IMR-90 (cell line): Measurements from ENCODE around the gene PRLR. TPM values are rescaled to one million over a fixed set of nuclear protein-coding genes. Genes with fewer than 3 reads are reported as not detected.

Experiments used
- ATAC-seq: fragments of 200-7000 bp; cut with Tn5 transposase; 2 replicates; pipeline ENCODE4 v1.9.1; 2020; ENCODE audit warnings: low read depth, mild to moderate bottlenecking, moderate library complexity
- BruUV-seq: library from RNA; stranded (reverse); fragments of 400-500 nt; replicated peaks from 2 replicates; lab custom pipeline; 2021; lab: Mats Ljungman, UMichigan
- CTCF ChIA-PET: fragments of 300-600 bp; formaldehyde crosslinking; extraction: SDS; loops from one replicate; lab custom pipeline; 2021; ENCODE audit warnings: antibody characterized with exemption; lab: Yijun Ruan, JAX
- POLR2A ChIA-PET: fragments of 300-600 bp; sonication (Branson Sonifier 250); formaldehyde crosslinking; loops from one replicate; lab custom pipeline; 2022; ENCODE audit warnings: antibody characterized with exemption; ENCODE audit not compliant: unreplicated experiment; lab: Charles Lee
- DNase-seq: peaks from one replicate; pipeline ENCODE4 v3.0.0; 2013
- H2AFZ ChIP-seq: replicated peaks from 2 replicates; pipeline ENCODE3; 2013; ENCODE audit warnings: low read length, mild to moderate bottlenecking; ENCODE audit not compliant: poor library complexity
- H2AK5ac ChIP-seq: 2 replicates; pipeline ENCODE4 v1.6.1; 2013; ENCODE audit warnings: low read depth, low read length, inconsistent platforms
- H2AK9ac ChIP-seq: replicated peaks from 2 replicates; pipeline ENCODE3; 2013; ENCODE audit warnings: mild to moderate bottlenecking, low read depth, low read length, moderate library complexity; ENCODE audit not compliant: poor library complexity
- H2BK120ac ChIP-seq: 2 replicates; pipeline ENCODE4 v1.6.1; 2013; ENCODE audit warnings: low read depth, low read length, inconsistent platforms
- H2BK15ac ChIP-seq: 3 replicates; pipeline ENCODE4 v1.6.1; 2013; ENCODE audit warnings: low read depth, low read length, inconsistent platforms
- H2BK20ac ChIP-seq: 2 replicates; pipeline ENCODE4 v1.6.1; 2013; ENCODE audit warnings: low read depth, mild to moderate bottlenecking, inconsistent platforms, low read length, moderate library complexity
- H2BK5ac ChIP-seq: 2 replicates; pipeline ENCODE4 v1.6.1; 2013; ENCODE audit warnings: mild to moderate bottlenecking, low read depth, low read length, inconsistent platforms; ENCODE audit not compliant: poor library complexity, severe bottlenecking
- H3K14ac ChIP-seq: replicated peaks from 2 replicates; pipeline ENCODE4 v1.6.1; 2013; ENCODE audit warnings: low read depth, low read length, inconsistent platforms
- H3K18ac ChIP-seq: 2 replicates; pipeline ENCODE4 v1.6.1; 2013; ENCODE audit warnings: low read depth, low read length, control low read depth
- H3K23ac ChIP-seq: 2 replicates; pipeline ENCODE4 v1.6.1; 2013; ENCODE audit warnings: low read depth, low read length, inconsistent platforms
- H3K27ac ChIP-seq: 2 replicates; pipeline ENCODE4 v1.5.1; 2013; ENCODE audit warnings: mild to moderate bottlenecking, control low read depth, low read length; ENCODE audit not compliant: insufficient read depth
- H3K27me3 ChIP-seq: 2 replicates; pipeline ENCODE4 v1.6.1; 2013; ENCODE audit warnings: low read length; ENCODE audit not compliant: control insufficient read depth, insufficient read depth
- H3K36me3 ChIP-seq: 2 replicates; pipeline ENCODE4 v1.6.1; 2013; ENCODE audit warnings: low read length, mixed read lengths; ENCODE audit not compliant: control insufficient read depth, insufficient read depth
- H3K4ac ChIP-seq: 2 replicates; pipeline ENCODE4 v1.6.1; 2013; ENCODE audit warnings: low read depth, low read length, inconsistent platforms
- H3K4me1 ChIP-seq: 2 replicates; pipeline ENCODE4 v1.6.1; 2013; ENCODE audit warnings: low read length, mixed read lengths; ENCODE audit not compliant: control insufficient read depth, insufficient read depth
- H3K4me2 ChIP-seq: 2 replicates; pipeline ENCODE4 v1.6.1; 2013; ENCODE audit warnings: low read depth, mild to moderate bottlenecking, control low read depth, low read length, moderate library complexity
- H3K4me3 ChIP-seq: 2 replicates; pipeline ENCODE4 v1.5.1; 2013; ENCODE audit warnings: low read depth, mild to moderate bottlenecking, control low read depth, low read length, moderate library complexity; ENCODE audit not compliant: insufficient read depth
- H3K56ac ChIP-seq: 2 replicates; pipeline ENCODE4 v1.6.1; 2013; ENCODE audit warnings: low read length, inconsistent platforms; ENCODE audit not compliant: insufficient read depth; ENCODE audit errors: extremely low read depth
- H3K79me1 ChIP-seq, 2 experiments: 2 replicates each; pipeline ENCODE4 v1.6.1; 2013; ENCODE audit warnings: low read length in 2 of 2, inconsistent platforms in 1 of 2, low read depth in 1 of 2
- H3K9ac ChIP-seq: 2 replicates; pipeline ENCODE4 v1.6.1; 2013; ENCODE audit warnings: low read depth, low read length, control low read depth
- H3K9me1 ChIP-seq: 2 replicates; pipeline ENCODE4 v1.6.1; 2013; ENCODE audit warnings: low read length, inconsistent platforms; ENCODE audit not compliant: insufficient read depth
- H3K9me3 ChIP-seq: 2 replicates; pipeline ENCODE4 v1.6.1; 2013; ENCODE audit warnings: low read length; ENCODE audit not compliant: control insufficient read depth, insufficient read depth
- H4K20me1 ChIP-seq: 2 replicates; pipeline ENCODE4 v1.6.1; 2013; ENCODE audit warnings: low read length, inconsistent platforms; ENCODE audit not compliant: insufficient read depth
- H4K5ac ChIP-seq: 2 replicates; pipeline ENCODE4 v1.6.1; 2013; ENCODE audit warnings: mild to moderate bottlenecking, low read depth, low read length, control low read depth
- H4K8ac ChIP-seq, 2 experiments: 2 replicates each; pipeline ENCODE4 v1.6.1; 2013; ENCODE audit warnings: low read depth in 2 of 2, low read length in 2 of 2, control low read depth in 1 of 2, inconsistent platforms in 1 of 2
- H4K91ac ChIP-seq: 2 replicates; pipeline ENCODE4 v1.6.1; 2013; ENCODE audit warnings: low read depth, low read length, inconsistent platforms; ENCODE audit not compliant: insufficient read depth
- CHD1 ChIP-seq: IDR thresholded peaks from 2 replicates; pipeline ENCODE4 v1.6.1; 2012; ENCODE audit warnings: low read depth, low read length, improper control_type of control experiment
- CTCF ChIP-seq: conservative IDR thresholded peaks from 2 replicates; pipeline ENCODE4 v1.5.1; 2012; ENCODE audit warnings: mild to moderate bottlenecking, low read depth, low read length, improper control_type of control experiment
- ELK1 ChIP-seq: fragments of 150-350 bp; IDR thresholded peaks from 2 replicates; pipeline ENCODE4 v1.6.1; 2016; ENCODE audit warnings: low read depth, mild to moderate bottlenecking, low read length, moderate library complexity, borderline replicate concordance
- FOS ChIP-seq: fragments of 150-350 bp; IDR thresholded peaks from 2 replicates; pipeline ENCODE4 v1.6.1; 2016; ENCODE audit warnings: low read depth, low read length
- MAFK ChIP-seq: IDR thresholded peaks from 2 replicates; pipeline ENCODE4 v1.6.1; 2012; ENCODE audit warnings: low read depth, low read length, improper control_type of control experiment
- MAZ ChIP-seq: IDR thresholded peaks from 2 replicates; pipeline ENCODE4 v1.6.1; 2012; ENCODE audit warnings: low read depth, mild to moderate bottlenecking, low read length, improper control_type of control experiment, moderate library complexity, borderline replicate concordance
- MXI1 ChIP-seq: IDR thresholded peaks from 2 replicates; pipeline ENCODE4 v1.6.1; 2012; ENCODE audit warnings: low read depth, mild to moderate bottlenecking, low read length, moderate library complexity, borderline replicate concordance
- NFE2L2 ChIP-seq: fragments of 150-350 bp; IDR thresholded peaks from 2 replicates; pipeline ENCODE4 v1.6.1; 2016; ENCODE audit warnings: low read depth, mild to moderate bottlenecking, low read length
- POLR2A ChIP-seq: IDR thresholded peaks from 2 replicates; pipeline ENCODE4 v1.6.1; 2012; ENCODE audit warnings: mild to moderate bottlenecking, low read depth, low read length
- RAD21 ChIP-seq: IDR thresholded peaks from 2 replicates; pipeline ENCODE4 v1.6.1; 2012; ENCODE audit warnings: low read length, improper control_type of control experiment
- RCOR1 ChIP-seq: IDR thresholded peaks from 2 replicates; pipeline ENCODE4 v1.6.1; 2012; ENCODE audit warnings: mild to moderate bottlenecking, low read length, improper control_type of control experiment; ENCODE audit not compliant: insufficient replicate concordance
- RFX5 ChIP-seq: IDR thresholded peaks from 2 replicates; pipeline ENCODE4 v1.8.0; 2012; ENCODE audit warnings: low read depth, mild to moderate bottlenecking, low read length, moderate library complexity
- SMC3 ChIP-seq: fragments of 150-350 bp; IDR thresholded peaks from 2 replicates; pipeline ENCODE4 v1.6.1; 2016; ENCODE audit warnings: low read depth, mild to moderate bottlenecking, antibody characterized with exemption, low read length, moderate library complexity
- USF2 ChIP-seq: fragments of 150-350 bp; IDR thresholded peaks from 2 replicates; pipeline ENCODE4 v1.6.1; 2017; ENCODE audit warnings: mild to moderate bottlenecking, antibody characterized with exemption, low read length, low read depth
- WGBS, 2 experiments: methylation state at CpG; one replicate each; pipeline versions ENCODE4 v1.1.5 to v1.1.7; 2013; ENCODE audit warnings: missing lambda C conversion rate in 2 of 2; ENCODE audit not compliant: insufficient read length in 1 of 2; ENCODE audit errors: extremely low coverage in 2 of 2; 5-methylcytosine and 5-hydroxymethylcytosine counted together
- dilution Hi-C: fragments of 300-500 bp; cut with HindIII; formaldehyde crosslinking; loops from one replicate; pipeline ENCODE4 v1.14.3; 2018; ENCODE audit warnings: low sequenced_read_pairs; ENCODE audit not compliant: unreplicated experiment
- in situ Hi-C: fragments of 300-500 bp; cut with MboI; formaldehyde crosslinking; loops from 3 replicates; pipeline ENCODE4 v1.14.3; 2019; ENCODE audit warnings: low sequenced_read_pairs, inconsistent platforms, mixed read lengths
- intact Hi-C: fragments of 100-400 bp; cut with micrococcal nuclease; formaldehyde crosslinking; loops from 2 replicates; pipeline ENCODE4 v1.10.0; 2022
- polyA plus RNA-seq, 3 experiments: library from polyadenylated mRNA; depleted of rRNA; stranded (reverse); fragments of >200 nt; gene quantifications; 2 replicates each; pipeline ENCODE4 v1.2.3, GENCODE V29; 2012; ENCODE audit warnings: low replicate concordance in 1 of 3
- total RNA-seq: library from RNA; depleted of rRNA; stranded (reverse); fragments of >200 nt; gene quantifications from 2 replicates; pipeline ENCODE4 v1.2.3, GENCODE V29; 2012

The PRLR gene
- total and polyA plus RNA-seq, 2 of the 4 experiments (the other 2 are of a cell fraction) = 0.24 to 0.54 TPM

DNA sequence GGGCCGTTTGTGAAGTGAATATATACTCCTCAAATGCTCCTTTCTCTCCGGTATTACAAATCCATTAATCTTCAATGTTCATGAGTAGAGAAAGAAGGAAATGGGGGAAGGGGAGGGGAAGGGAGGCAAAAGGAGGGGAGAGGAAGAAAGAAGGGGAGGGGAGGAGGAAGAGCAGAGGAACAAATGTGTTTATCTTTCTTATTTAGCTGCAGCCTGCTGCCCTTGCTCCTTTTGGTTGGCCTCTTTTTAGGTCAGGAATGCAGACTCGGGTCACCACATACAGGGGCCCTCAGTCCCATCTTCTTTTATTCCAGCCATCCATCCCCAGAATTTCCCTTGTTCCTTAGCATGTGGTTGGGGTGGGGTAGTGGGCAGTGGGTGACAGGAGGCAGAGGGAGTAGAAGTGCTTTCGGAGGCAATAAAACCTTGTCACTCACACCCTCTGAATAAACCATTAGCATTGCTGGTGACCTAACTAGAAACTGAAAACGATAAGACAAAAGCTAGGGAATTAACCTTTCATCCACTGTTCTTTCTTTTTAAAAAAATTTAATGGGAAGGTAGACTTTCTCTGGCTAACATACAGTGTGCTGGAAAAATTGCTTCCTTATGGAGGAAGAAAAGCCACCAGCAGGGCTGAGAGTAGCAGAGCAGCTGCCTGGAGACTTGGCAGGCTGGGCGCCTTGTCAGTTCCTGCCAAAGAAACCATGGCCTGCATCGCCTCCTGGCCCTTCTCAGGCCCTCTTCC, 16.8 kb upstream of the PRLR start:
- H3K56ac ChIP-seq = no peak overlapping the region
- H2AK9ac ChIP-seq = no peak overlapping the region
- H3K4me1 ChIP-seq = no peaks in the 10 kb centered on the region
- no peak overlapping the region for H3K4ac ChIP-seq
- no peak for TF ChIP-seq FOS
- no peak for TF ChIP-seq MAZ
- no peak for TF ChIP-seq USF2
- no peak for TF ChIP-seq NFE2L2
- no peak for TF ChIP-seq ELK1
- no peak for TF ChIP-seq POLR2A
- TF ChIP-seq SMC3 = no peak
- TF ChIP-seq RCOR1 = no peak
- TF ChIP-seq CHD1 = no peak
- TF ChIP-seq RAD21 = no peak
- TF ChIP-seq MXI1 = no peak
- no peak for TF ChIP-seq RFX5
- no peak for TF ChIP-seq CTCF
- TF ChIP-seq MAFK = no peak
- no TSS peak for BruUV-seq
- no peak overlapping the region for H4K8ac ChIP-seq
- dilution Hi-C loops = no loop called here
- no peak overlapping the region for H3K4me3 ChIP-seq
- intact Hi-C loops = no loop called here
- no peak overlapping the region for H3K9ac ChIP-seq
- POLR2A ChIA-PET = no interaction called here
- H2AFZ ChIP-seq = no peak overlapping the region
- H3K79me1 ChIP-seq = no peaks in the 10 kb centered on the region
- H4K5ac ChIP-seq = no peak overlapping the region
- no peak overlapping the region for H3K14ac ChIP-seq
- ATAC-seq (no peak), DNase-seq (no peak)
- WGBS, 2 experiments = no CpG with 5 or more reads among the region's 7 CpGs
- no peaks in the 10 kb centered on the region for H3K9me1 ChIP-seq
- H4K20me1 ChIP-seq = no peaks in the 10 kb centered on the region
- H3K23ac ChIP-seq = no peak overlapping the region
- no peak overlapping the region for H2BK120ac ChIP-seq
- H3K27me3 ChIP-seq = no peaks in the 10 kb centered on the region
- CTCF ChIA-PET = no interaction called here
- H2BK15ac ChIP-seq = no peak overlapping the region
- no peak overlapping the region for H3K4me2 ChIP-seq
- no peaks in the 10 kb centered on the region for H3K9me3 ChIP-seq
- no peak overlapping the region for H2AK5ac ChIP-seq
- no peak overlapping the region for H3K18ac ChIP-seq
- H2BK5ac ChIP-seq = no peak overlapping the region
- no peaks in the 10 kb centered on the region for H3K36me3 ChIP-seq
- H3K27ac ChIP-seq = no peak overlapping the region
- in situ Hi-C loops = no loop called here
- no peak overlapping the region for H2BK20ac ChIP-seq
- no peak overlapping the region for H4K91ac ChIP-seq
